ENCODE data around the gene CCL17.
A peak's percentile ranks its signal among the peaks of the same experiment; 100 is the strongest.
"Not testable (repeated sequence)": the region's sequence is repeated elsewhere in the genome, so short reads cannot be mapped to it uniquely, and the experiment has no call there.

Gene CCL17

GRCh38 chr16:57435838-57436237, 31.3 kb downstream of the CCL17 start:
- DNase-seq, result no peak

- DNase-seq, result not testable (repeated sequence)
Observed at GRCh38 chr16:57439947-57440346, 35.4 kb downstream of the CCL17 start.

- not testable (repeated sequence) for DNase-seq
Observed at GRCh38 chr16:57440551-57440950, 36.0 kb downstream of the CCL17 start.

- no peak for DNase-seq
Observed at GRCh38 chr16:57444711-57445110, 40.1 kb downstream of the CCL17 start.

- DNase-seq, result no peak
Observed at GRCh38 chr16:57445510-57445909, 40.9 kb downstream of the CCL17 start.

GRCh38 chr16:57446531-57447185, 42.1 kb downstream of the CCL17 start:
- peak; percentile 34 for DNase-seq

GRCh38 chr16:57447186-57447962, 42.8 kb downstream of the CCL17 start, which contains the start of the genes CIAPIN1 and COQ9:
TSS of gene CIAPIN1 (minus strand) at chr16:57447385. CDS start at chr16:57440928, 6,457 bp downstream.
TSS of gene COQ9 (plus strand) at chr16:57447479. CDS start at chr16:57447506, 27 bp downstream.
- DNase-seq, result peak; percentile 95

- no peak for DNase-seq
Observed at GRCh38 chr16:57452021-57452420, 47.5 kb downstream of the CCL17 start.

- DNase-seq, result peak; percentile 81
Observed at GRCh38 chr16:57462209-57462977, 57.8 kb downstream of the CCL17 start, which contains the start of gene POLR2C. TSS of gene POLR2C (plus strand) at chr16:57462679. CDS start at chr16:57462725, 46 bp downstream.

- no peak for DNase-seq
Observed at GRCh38 chr16:57462978-57463362, 58.4 kb downstream of the CCL17 start.

- no peak for DNase-seq
Observed at GRCh38 chr16:57464523-57464922, 60.0 kb downstream of the CCL17 start.

Data from NCI-H1436 (cell line).